K562 (cell line): Measurements from ENCODE around the gene ACE. TPM values are rescaled to one million over a fixed set of nuclear protein-coding genes. Genes with fewer than 3 reads are reported as not detected.
A peak's percentile ranks its signal among the peaks of the same experiment; 100 is the strongest.

Experiments used
- ARID1B ChIP-seq: fragments of 450-650 bp; IDR thresholded peaks from 2 replicates; pipeline ENCODE4 v1.6.1; 2016; ENCODE audit warnings: antibody characterized with exemption, mild to moderate bottlenecking, inconsistent platforms
- BRD9 ChIP-seq: fragments of 450-650 bp; IDR thresholded peaks from 2 replicates; pipeline ENCODE4 v1.6.1; 2018; ENCODE audit warnings: low read depth; ENCODE audit not compliant: partially characterized antibody
- CCAR2 ChIP-seq: fragments of 200-400 bp; formaldehyde crosslinking; IDR thresholded peaks from 2 replicates; pipeline ENCODE4 v1.6.1; 2017; ENCODE audit warnings: mild to moderate bottlenecking, low read depth, low read length
- CEBPB ChIP-seq: fragments of 450-650 bp; IDR thresholded peaks from 2 replicates; pipeline ENCODE4 v1.6.1; 2016; ENCODE audit warnings: missing genetic modification characterization, missing compliant biosample characterization
- CXXC5 ChIP-seq: fragments of 250-450 bp; sonication (Bioruptor Pico); IDR thresholded peaks from 2 replicates; pipeline ENCODE4 v1.8.0; 2022; ENCODE audit warnings: inconsistent platforms, mild to moderate bottlenecking, moderate library complexity
- DLX4 ChIP-seq: fragments of 250-450 bp; sonication (Bioruptor Pico); IDR thresholded peaks from 2 replicates; pipeline ENCODE4 v1.6.1; 2021; ENCODE audit warnings: mild to moderate bottlenecking
- DMBX1 ChIP-seq: fragments of 250-450 bp; sonication (Bioruptor Pico); IDR thresholded peaks from 2 replicates; pipeline ENCODE4 v1.8.0; 2022; ENCODE audit warnings: inconsistent platforms, mild to moderate bottlenecking, moderate library complexity, borderline replicate concordance
- ESRRA ChIP-seq: fragments of 450-650 bp; IDR thresholded peaks from 2 replicates; pipeline ENCODE4 v1.6.1; 2014; ENCODE audit warnings: low read depth, mild to moderate bottlenecking, moderate library complexity, borderline replicate concordance
- FOXP1 ChIP-seq: sonication (generic); formaldehyde crosslinking; IDR thresholded peaks from 2 replicates; pipeline ENCODE4 v1.8.0; 2022; ENCODE audit warnings: mild to moderate bottlenecking, missing genetic modification reagents
- ID3 ChIP-seq, 2 experiments: fragments of 250-450 bp in 1 of 2; fragments of 450-650 bp in 1 of 2; sonication (Bioruptor Pico) in 1 of 2; IDR thresholded peaks; 2 replicates each; pipeline versions ENCODE4 v1.6.1 to v1.8.0; 2016 to 2021; ENCODE audit warnings: mild to moderate bottlenecking in 2 of 2, moderate library complexity in 2 of 2, missing compliant biosample characterization in 1 of 2, missing genetic modification characterization in 1 of 2
- KAT7 ChIP-seq: sonication (generic); formaldehyde crosslinking; IDR thresholded peaks from 2 replicates; pipeline ENCODE4 v1.8.0; 2022; ENCODE audit warnings: missing genetic modification reagents, mild to moderate bottlenecking, borderline replicate concordance
- MLLT1 ChIP-seq, 2 experiments: fragments of 450-650 bp; IDR thresholded peaks; 2 replicates each; pipeline ENCODE4 v1.6.1; 2016
- NFIC ChIP-seq: fragments of 450-650 bp; IDR thresholded peaks from 2 replicates; pipeline ENCODE4 v1.6.1; 2017; ENCODE audit warnings: mild to moderate bottlenecking, inconsistent platforms
- NFRKB ChIP-seq: fragments of 450-650 bp; IDR thresholded peaks from 2 replicates; pipeline ENCODE4 v1.6.1; 2016; ENCODE audit warnings: low read depth
- NR2C2 ChIP-seq, 2 experiments: fragments of 200-800 bp in 1 of 2; sonication (Bioruptor generic) in 1 of 2; sonication (generic) in 1 of 2; formaldehyde crosslinking in 1 of 2; IDR thresholded peaks; 2 replicates each; pipeline versions ENCODE4 v1.6.1 to v1.8.0; 2016 to 2022; ENCODE audit warnings: mild to moderate bottlenecking in 1 of 2, missing compliant biosample characterization in 1 of 2, missing genetic modification characterization in 1 of 2, missing genetic modification reagents in 1 of 2
- SRSF3 ChIP-seq: fragments of 200-400 bp; formaldehyde crosslinking; IDR thresholded peaks from 2 replicates; pipeline ENCODE4 v1.6.1; 2016; ENCODE audit warnings: mild to moderate bottlenecking, low read length, moderate library complexity; ENCODE audit not compliant: insufficient read depth
- STAT5B ChIP-seq: fragments of 250-450 bp; sonication (Bioruptor Pico); IDR thresholded peaks from 2 replicates; pipeline ENCODE4 v1.8.0; 2021; ENCODE audit warnings: mild to moderate bottlenecking, inconsistent platforms
- polyA plus RNA-seq, 8 experiments: library from polyadenylated mRNA; depleted of rRNA in 4 of 8; stranded (reverse) in 5 of 8; unstranded in 3 of 8; fragments of >200 nt; fragmentation: Nextera tagmentation in 2 of 8; fragmentation: Illumina TruSeq in 1 of 8; extraction: Ambion mirVana in 2 of 8; extraction: Trizol in 1 of 8; gene quantifications; 2 replicates each; pipeline versions ENCODE4 v1.2.1 to v1.2.3, GENCODE V29; 2011 to 2014; ENCODE audit warnings: inconsistent platforms in 1 of 8, missing spikeins in 1 of 8
- total RNA-seq, 7 experiments: library from RNA; depleted of rRNA in 6 of 7; stranded (reverse); fragments of >200 nt in 6 of 7; fragmentation: Illumina TruSeq in 2 of 7; extraction: Trizol in 2 of 7; gene quantifications; 2 replicates each; pipeline versions ENCODE4 v1.2.1 to v1.2.3, GENCODE V29; 2011 to 2021; ENCODE audit warnings: low replicate concordance in 1 of 7
- TF ChIP-seq, protein P1 (sequence below): sonication (generic); formaldehyde crosslinking; IDR thresholded peaks from 2 replicates; pipeline ENCODE4 v1.9.0; 2022; ENCODE audit warnings: mild to moderate bottlenecking, missing genetic modification reagents
- TF ChIP-seq, protein P2 (sequence below): sonication (generic); formaldehyde crosslinking; IDR thresholded peaks from 2 replicates; pipeline ENCODE4 v1.8.1; 2023; ENCODE audit warnings: mild to moderate bottlenecking, missing genetic modification reagents
- TF ChIP-seq, protein P3 (sequence below): fragments of 450-650 bp; conservative IDR thresholded peaks from 2 replicates; pipeline ENCODE4 v1.6.1; 2016; ENCODE audit warnings: missing genetic modification characterization, low read depth, mild to moderate bottlenecking, control low read depth, missing compliant biosample characterization

Gene ACE
- total and polyA plus RNA-seq, 9 of the 15 experiments (the other 6 are each of a cell fraction or from before 2014, with no cell fraction given): 0.07 to 2.5 (median 0.47) TPM; not detected in 1

DNA sequence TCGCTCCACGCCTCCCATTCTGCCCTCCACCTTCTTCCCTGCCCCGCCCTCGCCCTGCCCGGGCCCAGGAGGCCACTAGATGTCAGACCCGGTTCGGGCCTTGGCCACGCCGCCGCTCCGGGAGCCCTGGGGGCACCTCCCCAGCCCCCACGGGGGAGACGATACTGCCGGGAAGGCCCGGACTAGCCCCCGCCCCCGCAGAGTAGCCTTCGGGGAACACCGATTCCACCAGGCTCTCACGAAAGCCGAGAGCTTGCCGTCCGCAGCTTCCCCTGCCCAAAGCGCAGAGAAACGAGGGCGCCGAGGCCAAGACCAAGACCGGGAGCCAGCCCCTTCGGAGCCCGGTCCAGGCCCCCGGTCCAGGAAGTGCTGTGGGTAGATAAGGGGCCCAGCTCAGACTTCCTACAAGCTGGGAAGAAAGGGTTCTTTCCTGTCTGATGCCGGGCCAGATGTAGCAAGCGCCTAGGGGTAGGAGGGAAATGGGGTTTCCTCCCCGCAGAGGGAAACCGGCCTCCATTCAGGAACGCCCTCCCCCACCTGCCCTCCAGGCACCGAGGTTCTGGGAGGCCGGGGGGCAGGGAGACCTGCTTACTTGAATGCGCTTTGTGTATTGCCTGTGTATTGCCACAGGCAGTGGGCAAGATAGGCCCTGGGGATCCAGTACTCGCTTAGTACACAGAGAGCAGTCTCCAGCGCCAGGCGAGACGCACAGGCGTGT is 29.9 kb upstream of the ACE start (continued):
- peak in 1 of 2 experiments; percentile 53; a peak in 1 of 4 replicates for TF ChIP-seq MLLT1 (IDR thresholded peaks at IDR 0.05)
- TF ChIP-seq CEBPB (tag): 0 out of 2 replicates have a peak, but pooled peaks have one; percentile 23
- TF ChIP-seq, protein P1, sequence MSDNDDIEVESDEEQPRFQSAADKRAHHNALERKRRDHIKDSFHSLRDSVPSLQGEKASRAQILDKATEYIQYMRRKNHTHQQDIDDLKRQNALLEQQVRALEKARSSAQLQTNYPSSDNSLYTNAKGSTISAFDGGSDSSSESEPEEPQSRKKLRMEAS: no peak; the same call in none of the 2 replicates
- no peak for TF ChIP-seq KAT7 (CRISPR knock-in tag)
- peak; percentile 51 for TF ChIP-seq CXXC5
- TF ChIP-seq SRSF3: no peak
- peak; percentile 82 for TF ChIP-seq NFRKB
- no peak for TF ChIP-seq NR2C2 (CRISPR knock-in tag; IDR thresholded peaks at IDR 0.05)
- TF ChIP-seq NR2C2 (tag; IDR thresholded peaks at IDR 0.05): peak; percentile 19; the same call in 1 of the 2 replicates
- no peak for TF ChIP-seq STAT5B (CRISPR knock-in tag)
- TF ChIP-seq ARID1B: peak; percentile 44
- TF ChIP-seq ESRRA: peak; percentile 9; the same call in 1 of the 2 replicates
- TF ChIP-seq DLX4 (CRISPR knock-in tag): no peak
- TF ChIP-seq DMBX1 (CRISPR knock-in tag): peak; percentile 66; the same call in 1 of the 2 replicates
- TF ChIP-seq, protein P2, sequence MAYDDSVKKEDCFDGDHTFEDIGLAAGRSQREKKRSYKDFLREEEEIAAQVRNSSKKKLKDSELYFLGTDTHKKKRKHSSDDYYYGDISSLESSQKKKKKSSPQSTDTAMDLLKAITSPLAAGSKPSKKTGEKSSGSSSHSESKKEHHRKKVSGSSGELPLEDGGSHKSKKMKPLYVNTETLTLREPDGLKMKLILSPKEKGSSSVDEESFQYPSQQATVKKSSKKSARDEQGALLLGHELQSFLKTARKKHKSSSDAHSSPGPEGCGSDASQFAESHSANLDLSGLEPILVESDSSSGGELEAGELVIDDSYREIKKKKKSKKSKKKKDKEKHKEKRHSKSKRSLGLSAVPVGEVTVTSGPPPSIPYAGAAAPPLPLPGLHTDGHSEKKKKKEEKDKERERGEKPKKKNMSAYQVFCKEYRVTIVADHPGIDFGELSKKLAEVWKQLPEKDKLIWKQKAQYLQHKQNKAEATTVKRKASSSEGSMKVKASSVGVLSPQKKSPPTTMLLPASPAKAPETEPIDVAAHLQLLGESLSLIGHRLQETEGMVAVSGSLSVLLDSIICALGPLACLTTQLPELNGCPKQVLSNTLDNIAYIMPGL (CRISPR knock-in tag): 0 out of 2 replicates have a peak, but pooled peaks have one; percentile 3
- 0 out of 2 replicates have a peak, but pooled peaks have one; percentile 38 for TF ChIP-seq FOXP1 (CRISPR knock-in tag)
- TF ChIP-seq, protein P3, sequence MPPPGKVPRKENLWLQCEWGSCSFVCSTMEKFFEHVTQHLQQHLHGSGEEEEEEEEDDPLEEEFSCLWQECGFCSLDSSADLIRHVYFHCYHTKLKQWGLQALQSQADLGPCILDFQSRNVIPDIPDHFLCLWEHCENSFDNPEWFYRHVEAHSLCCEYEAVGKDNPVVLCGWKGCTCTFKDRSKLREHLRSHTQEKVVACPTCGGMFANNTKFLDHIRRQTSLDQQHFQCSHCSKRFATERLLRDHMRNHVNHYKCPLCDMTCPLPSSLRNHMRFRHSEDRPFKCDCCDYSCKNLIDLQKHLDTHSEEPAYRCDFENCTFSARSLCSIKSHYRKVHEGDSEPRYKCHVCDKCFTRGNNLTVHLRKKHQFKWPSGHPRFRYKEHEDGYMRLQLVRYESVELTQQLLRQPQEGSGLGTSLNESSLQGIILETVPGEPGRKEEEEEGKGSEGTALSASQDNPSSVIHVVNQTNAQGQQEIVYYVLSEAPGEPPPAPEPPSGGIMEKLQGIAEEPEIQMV (tag): no peak
- peak; percentile 27 for TF ChIP-seq BRD9
- no peak for TF ChIP-seq ID3 (CRISPR knock-in tag; IDR thresholded peaks at IDR 0.05)
- 0 out of 2 replicates have a peak, but pooled peaks have one; percentile 48 for TF ChIP-seq ID3 (tag; IDR thresholded peaks at IDR 0.05)
- TF ChIP-seq CCAR2: no peak
- peak; percentile 42; the same call in 1 of the 2 replicates for TF ChIP-seq NFIC
